ENCODE results near the gene CCDC149.

DNA sequence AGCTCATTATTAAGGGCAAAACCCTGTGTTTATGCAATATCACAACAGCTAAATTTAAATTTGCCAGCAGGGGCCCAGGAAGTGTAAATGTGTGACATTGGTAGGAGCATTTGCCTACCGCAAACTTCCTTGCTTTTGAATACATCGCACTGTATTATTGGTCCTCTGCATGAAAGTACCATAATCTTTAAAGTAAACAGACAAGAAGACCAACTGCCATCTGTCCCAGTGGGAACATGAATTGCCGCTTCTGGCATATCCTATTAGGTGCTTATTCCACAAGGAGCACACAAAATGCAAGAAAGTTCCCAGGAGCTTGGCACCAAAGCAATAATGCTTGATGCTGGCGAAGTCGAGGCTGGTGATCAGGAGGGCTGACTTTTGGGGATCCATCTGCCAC, 66.1 kb downstream of the CCDC149 start:
- no peak for TF ChIP-seq EZH2phosphoT487 (IDR thresholded peaks at IDR 0.05; ENCODE audit: low read depth)
- TF ChIP-seq, protein P1, sequence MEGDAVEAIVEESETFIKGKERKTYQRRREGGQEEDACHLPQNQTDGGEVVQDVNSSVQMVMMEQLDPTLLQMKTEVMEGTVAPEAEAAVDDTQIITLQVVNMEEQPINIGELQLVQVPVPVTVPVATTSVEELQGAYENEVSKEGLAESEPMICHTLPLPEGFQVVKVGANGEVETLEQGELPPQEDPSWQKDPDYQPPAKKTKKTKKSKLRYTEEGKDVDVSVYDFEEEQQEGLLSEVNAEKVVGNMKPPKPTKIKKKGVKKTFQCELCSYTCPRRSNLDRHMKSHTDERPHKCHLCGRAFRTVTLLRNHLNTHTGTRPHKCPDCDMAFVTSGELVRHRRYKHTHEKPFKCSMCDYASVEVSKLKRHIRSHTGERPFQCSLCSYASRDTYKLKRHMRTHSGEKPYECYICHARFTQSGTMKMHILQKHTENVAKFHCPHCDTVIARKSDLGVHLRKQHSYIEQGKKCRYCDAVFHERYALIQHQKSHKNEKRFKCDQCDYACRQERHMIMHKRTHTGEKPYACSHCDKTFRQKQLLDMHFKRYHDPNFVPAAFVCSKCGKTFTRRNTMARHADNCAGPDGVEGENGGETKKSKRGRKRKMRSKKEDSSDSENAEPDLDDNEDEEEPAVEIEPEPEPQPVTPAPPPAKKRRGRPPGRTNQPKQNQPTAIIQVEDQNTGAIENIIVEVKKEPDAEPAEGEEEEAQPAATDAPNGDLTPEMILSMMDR (IDR thresholded peaks at IDR 0.05; ENCODE audit: low read depth, low read length): no peak
